ENCODE results near the gene KCNT1.

Gene KCNT1

GRCh38 chr9:135743546-135744332 lies 41.8 kb downstream of the KCNT1 start:
- TF ChIP-seq TAF1 (IDR thresholded peaks at IDR 0.05; ENCODE audit: borderline replicate concordance, insufficient read depth, low read length), result no peak

- TF ChIP-seq TAF1 (IDR thresholded peaks at IDR 0.05; ENCODE audit: borderline replicate concordance, insufficient read depth, low read length), result no peak
- no peak for TF ChIP-seq POLR2AphosphoS5 (IDR thresholded peaks at IDR 0.05; ENCODE audit: low read depth, low read length)
- TF ChIP-seq, protein P1, sequence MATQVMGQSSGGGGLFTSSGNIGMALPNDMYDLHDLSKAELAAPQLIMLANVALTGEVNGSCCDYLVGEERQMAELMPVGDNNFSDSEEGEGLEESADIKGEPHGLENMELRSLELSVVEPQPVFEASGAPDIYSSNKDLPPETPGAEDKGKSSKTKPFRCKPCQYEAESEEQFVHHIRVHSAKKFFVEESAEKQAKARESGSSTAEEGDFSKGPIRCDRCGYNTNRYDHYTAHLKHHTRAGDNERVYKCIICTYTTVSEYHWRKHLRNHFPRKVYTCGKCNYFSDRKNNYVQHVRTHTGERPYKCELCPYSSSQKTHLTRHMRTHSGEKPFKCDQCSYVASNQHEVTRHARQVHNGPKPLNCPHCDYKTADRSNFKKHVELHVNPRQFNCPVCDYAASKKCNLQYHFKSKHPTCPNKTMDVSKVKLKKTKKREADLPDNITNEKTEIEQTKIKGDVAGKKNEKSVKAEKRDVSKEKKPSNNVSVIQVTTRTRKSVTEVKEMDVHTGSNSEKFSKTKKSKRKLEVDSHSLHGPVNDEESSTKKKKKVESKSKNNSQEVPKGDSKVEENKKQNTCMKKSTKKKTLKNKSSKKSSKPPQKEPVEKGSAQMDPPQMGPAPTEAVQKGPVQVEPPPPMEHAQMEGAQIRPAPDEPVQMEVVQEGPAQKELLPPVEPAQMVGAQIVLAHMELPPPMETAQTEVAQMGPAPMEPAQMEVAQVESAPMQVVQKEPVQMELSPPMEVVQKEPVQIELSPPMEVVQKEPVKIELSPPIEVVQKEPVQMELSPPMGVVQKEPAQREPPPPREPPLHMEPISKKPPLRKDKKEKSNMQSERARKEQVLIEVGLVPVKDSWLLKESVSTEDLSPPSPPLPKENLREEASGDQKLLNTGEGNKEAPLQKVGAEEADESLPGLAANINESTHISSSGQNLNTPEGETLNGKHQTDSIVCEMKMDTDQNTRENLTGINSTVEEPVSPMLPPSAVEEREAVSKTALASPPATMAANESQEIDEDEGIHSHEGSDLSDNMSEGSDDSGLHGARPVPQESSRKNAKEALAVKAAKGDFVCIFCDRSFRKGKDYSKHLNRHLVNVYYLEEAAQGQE (IDR thresholded peaks at IDR 0.05; ENCODE audit: insufficient read depth in 1 of 2, low read depth in 2 of 2, low read length in 2 of 2), result no peak
- no peak for TF ChIP-seq FOXP2 (optimal IDR thresholded peaks at IDR 0.05; ENCODE audit: borderline replicate concordance, extremely low read depth, extremely low read length, insufficient read depth)
- no peak for TF ChIP-seq SIN3A (IDR thresholded peaks at IDR 0.05; ENCODE audit: borderline replicate concordance, insufficient read depth, low read length)
Observed at GRCh38 chr9:135744333-135745070, 42.5 kb downstream of the KCNT1 start.

- TF ChIP-seq FOXP2 (optimal IDR thresholded peaks at IDR 0.05; ENCODE audit: borderline replicate concordance, extremely low read depth, extremely low read length, insufficient read depth), result no peak
- TF ChIP-seq, protein P1 (IDR thresholded peaks at IDR 0.05; ENCODE audit: insufficient read depth in 1 of 2, low read depth in 2 of 2, low read length in 2 of 2), result no peak
- no peak for TF ChIP-seq SIN3A (IDR thresholded peaks at IDR 0.05; ENCODE audit: borderline replicate concordance, insufficient read depth, low read length)
- TF ChIP-seq TAF1 (IDR thresholded peaks at IDR 0.05; ENCODE audit: borderline replicate concordance, insufficient read depth, low read length), result no peak
Observed at GRCh38 chr9:135745189-135745588, 43.2 kb downstream of the KCNT1 start.

DNA sequence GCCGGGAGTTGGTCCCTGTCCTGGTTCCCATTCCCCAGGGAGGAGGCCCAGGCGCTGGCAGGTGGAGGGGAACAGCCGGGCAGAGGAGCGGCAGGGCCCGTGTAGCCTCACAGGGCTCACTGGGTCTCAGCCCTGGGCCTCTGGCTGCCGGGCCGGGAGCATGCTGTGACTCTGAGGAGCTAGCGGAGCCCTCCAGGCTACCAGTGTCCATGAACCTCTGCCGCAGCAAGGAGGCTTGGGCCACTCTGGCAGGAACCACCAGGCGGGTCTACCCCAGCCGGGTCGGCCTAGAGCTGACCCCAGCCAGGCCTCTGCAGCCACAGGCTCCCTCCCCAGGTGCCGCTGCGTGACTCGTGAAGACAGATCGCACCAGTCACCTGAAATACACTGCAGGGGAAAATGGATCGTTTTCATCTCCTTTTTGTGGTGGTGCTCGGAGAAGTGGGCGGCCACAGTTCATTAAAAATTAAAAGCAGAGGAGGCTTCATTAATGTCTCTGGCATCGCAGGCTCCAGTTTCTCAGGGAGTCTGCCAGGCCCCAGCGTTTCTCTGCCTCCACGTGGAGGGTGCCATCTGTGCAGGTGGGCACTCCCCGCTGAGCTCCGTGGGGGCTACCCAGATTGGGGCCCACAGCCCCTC lies 43.8 kb downstream of the KCNT1 start:
- TF ChIP-seq POLR2AphosphoS5 (IDR thresholded peaks at IDR 0.05; ENCODE audit: low read depth, low read length), result no peak
- TF ChIP-seq SIN3A (IDR thresholded peaks at IDR 0.05; ENCODE audit: borderline replicate concordance, insufficient read depth, low read length), result no peak

- TF ChIP-seq TAF1 (IDR thresholded peaks at IDR 0.05; ENCODE audit: borderline replicate concordance, insufficient read depth, low read length) (no peak), POLR2AphosphoS5 (IDR thresholded peaks at IDR 0.05; ENCODE audit: low read depth, low read length) (no peak), SIN3A (IDR thresholded peaks at IDR 0.05; ENCODE audit: borderline replicate concordance, insufficient read depth, low read length) (no peak), FOXP2 (optimal IDR thresholded peaks at IDR 0.05; ENCODE audit: borderline replicate concordance, extremely low read depth, extremely low read length, insufficient read depth) (no peak)
- TF ChIP-seq, protein P1 (IDR thresholded peaks at IDR 0.05; ENCODE audit: insufficient read depth in 1 of 2, low read depth in 2 of 2, low read length in 2 of 2), result no peak
Observed at GRCh38 chr9:135746565-135746964, 44.6 kb downstream of the KCNT1 start.

DNA sequence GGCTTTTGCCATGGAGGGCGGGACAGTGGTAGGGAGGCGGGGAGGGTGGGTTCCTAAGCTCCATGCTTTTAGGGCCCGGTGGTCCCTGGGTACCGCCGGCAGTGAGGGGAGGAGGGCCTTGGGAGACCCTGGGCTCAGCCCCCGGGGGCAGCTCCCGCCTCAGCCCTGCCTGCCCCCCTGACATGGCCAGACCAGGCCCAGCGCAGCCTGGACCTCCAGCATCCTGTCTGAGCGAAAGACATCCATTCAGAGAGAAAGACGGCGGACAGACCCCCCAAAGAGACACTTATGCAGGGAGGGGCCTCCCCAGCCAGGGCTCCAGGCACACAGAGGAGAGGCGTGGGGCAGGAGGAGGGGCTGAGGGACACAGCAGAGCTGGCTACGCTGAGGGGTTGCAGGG lies 45.3 kb downstream of the KCNT1 start:
- TF ChIP-seq, protein P1 (IDR thresholded peaks at IDR 0.05; ENCODE audit: insufficient read depth in 1 of 2, low read depth in 2 of 2, low read length in 2 of 2), result no peak
- no peak for TF ChIP-seq SIN3A (IDR thresholded peaks at IDR 0.05; ENCODE audit: borderline replicate concordance, insufficient read depth, low read length)
- no peak for TF ChIP-seq FOXP2 (optimal IDR thresholded peaks at IDR 0.05; ENCODE audit: borderline replicate concordance, extremely low read depth, extremely low read length, insufficient read depth)
- TF ChIP-seq TAF1 (IDR thresholded peaks at IDR 0.05; ENCODE audit: borderline replicate concordance, insufficient read depth, low read length), result no peak
- TF ChIP-seq POLR2AphosphoS5 (IDR thresholded peaks at IDR 0.05; ENCODE audit: low read depth, low read length), result no peak

Measured in PFSK-1 (cell line).